Neuronal stem cell (in vitro differentiated cells): ENCODE results near the gene SIGLEC1.

Experiments used
- DNase-seq: peaks from one replicate; pipeline ENCODE4 v3.0.0-alpha.2; 2013; ENCODE audit warnings: low spot score
- H2AFZ ChIP-seq: one replicate; pipeline ENCODE4 v1.6.1; 2013; ENCODE audit warnings: mild to moderate bottlenecking, low read length, inconsistent platforms
- H2AK5ac ChIP-seq: 2 replicates; pipeline ENCODE4 v1.6.1; 2013; ENCODE audit warnings: low read depth, mild to moderate bottlenecking, inconsistent platforms, low read length, moderate library complexity, mixed read lengths
- H2BK120ac ChIP-seq: 2 replicates; pipeline ENCODE4 v1.6.1; 2013; ENCODE audit warnings: low read depth, mild to moderate bottlenecking, inconsistent platforms, low read length, moderate library complexity, mixed read lengths
- H2BK12ac ChIP-seq: one replicate; pipeline ENCODE4 v1.6.1; 2013; ENCODE audit warnings: low read length, inconsistent platforms
- H2BK15ac ChIP-seq: 2 replicates; pipeline ENCODE4 v1.6.1; 2013; ENCODE audit warnings: mild to moderate bottlenecking, low read length, inconsistent platforms, mixed read lengths
- H2BK5ac ChIP-seq: one replicate; pipeline ENCODE4 v1.6.1; 2013; ENCODE audit warnings: inconsistent platforms, mild to moderate bottlenecking, low read length, moderate library complexity
- H3K14ac ChIP-seq: one replicate; pipeline ENCODE4 v1.6.1; 2013; ENCODE audit warnings: low read length, inconsistent platforms
- H3K18ac ChIP-seq: 2 replicates; pipeline ENCODE4 v1.6.1; 2013; ENCODE audit warnings: low read length, inconsistent platforms
- H3K23ac ChIP-seq: 2 replicates; pipeline ENCODE4 v1.6.1; 2013; ENCODE audit warnings: low read depth, mild to moderate bottlenecking, mixed read lengths, low read length, inconsistent platforms; ENCODE audit not compliant: poor library complexity
- H3K27ac ChIP-seq: replicated peaks from 3 replicates; pipeline ENCODE4 v1.5.1; 2013; ENCODE audit warnings: low read length, inconsistent platforms
- H3K27me3 ChIP-seq, 3 experiments: 2 replicates each; pipeline ENCODE4 v1.6.1; 2013; ENCODE audit warnings: low read length in 3 of 3, mild to moderate bottlenecking in 2 of 3, inconsistent platforms in 1 of 3, low read depth in 1 of 3, mixed read lengths in 1 of 3, moderate library complexity in 1 of 3; ENCODE audit not compliant: control insufficient read depth in 3 of 3, insufficient read depth in 3 of 3
- H3K36me3 ChIP-seq, 2 donors: replicated peaks in 1 of 2; 2 replicates each; pipeline ENCODE4 v1.6.1; 2013; ENCODE audit warnings: low read length in 2 of 2; ENCODE audit not compliant: control insufficient read depth in 2 of 2, insufficient read depth in 2 of 2
- H3K4ac ChIP-seq: 2 replicates; pipeline ENCODE4 v1.6.1; 2013; ENCODE audit warnings: inconsistent platforms, mild to moderate bottlenecking, low read length, moderate library complexity
- H3K4me1 ChIP-seq, 2 donors: 1 replicate in 1 of 2; 2 replicates in 1 of 2; pipeline ENCODE4 v1.6.1; 2013; ENCODE audit warnings: low read length in 2 of 2, low read depth in 1 of 2; ENCODE audit not compliant: control insufficient read depth in 2 of 2, insufficient read depth in 1 of 2
- H3K4me2 ChIP-seq: one replicate; pipeline ENCODE4 v1.6.1; 2013; ENCODE audit warnings: mild to moderate bottlenecking, low read length, inconsistent platforms; ENCODE audit not compliant: insufficient read depth, poor library complexity, severe bottlenecking
- H3K4me3 ChIP-seq, 2 donors: 2 replicates each; pipeline ENCODE4 v1.5.1; 2013; ENCODE audit warnings: low read length in 2 of 2, mild to moderate bottlenecking in 2 of 2, inconsistent platforms in 1 of 2, moderate library complexity in 1 of 2
- H3K79me1 ChIP-seq: one replicate; pipeline ENCODE4 v1.6.1; 2013; ENCODE audit warnings: low read depth, mild to moderate bottlenecking, inconsistent platforms, low read length, moderate library complexity
- H3K9ac ChIP-seq: one replicate; pipeline ENCODE4 v1.6.1; 2013; ENCODE audit warnings: mild to moderate bottlenecking, low read depth, low read length, inconsistent platforms; ENCODE audit not compliant: poor library complexity
- H3K9me3 ChIP-seq, 2 donors: replicated peaks in 1 of 2; 2 replicates each; pipeline versions ENCODE3 to v1.6.1; 2013; ENCODE audit warnings: low read length in 2 of 2, mild to moderate bottlenecking in 2 of 2, inconsistent platforms in 1 of 2, low read depth in 1 of 2, mixed read lengths in 1 of 2, moderate library complexity in 1 of 2; ENCODE audit not compliant: control insufficient read depth in 2 of 2, insufficient read depth in 1 of 2
- H4K8ac ChIP-seq: one replicate; pipeline ENCODE4 v1.6.1; 2013; ENCODE audit warnings: low read depth, mild to moderate bottlenecking, inconsistent platforms, low read length, moderate library complexity
- H4K91ac ChIP-seq: one replicate; pipeline ENCODE4 v1.6.1; 2013; ENCODE audit warnings: low read length, low read depth, mild to moderate bottlenecking, inconsistent platforms; ENCODE audit not compliant: poor library complexity
- WGBS, 2 donors: extraction: QIAGEN DNeasy Blood & Tissue Kit; methylation state at CpG; one replicate each; pipeline ENCODE4 v1.1.7; 2013; ENCODE audit warnings: missing lambda C conversion rate in 2 of 2, mixed read lengths in 1 of 2; ENCODE audit not compliant: insufficient read length in 2 of 2, insufficient replicate concordance in 1 of 2; ENCODE audit errors: extremely low coverage in 2 of 2; 5-methylcytosine and 5-hydroxymethylcytosine counted together

The SIGLEC1 gene

DNA sequence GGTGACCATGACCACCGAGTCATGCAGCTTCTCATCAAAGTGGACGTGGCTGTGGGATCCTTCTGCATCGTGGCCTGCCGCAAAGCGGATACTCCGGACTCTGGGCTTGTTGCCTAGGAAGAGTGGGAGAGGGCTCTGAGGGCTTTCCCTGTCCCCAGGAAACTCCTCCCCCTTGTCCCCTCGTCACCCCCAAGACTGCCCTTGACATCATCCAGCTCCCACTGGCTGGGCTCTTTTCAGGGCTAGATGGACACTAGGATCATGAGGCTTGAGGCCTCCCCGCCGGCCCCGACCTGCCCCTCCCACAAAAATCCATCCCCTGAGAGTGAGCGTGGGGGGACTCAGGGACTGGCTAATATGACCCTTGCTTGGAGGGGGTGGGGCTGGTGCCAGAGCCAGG is 46.2 kb upstream of the SIGLEC1 start:
- Histone ChIP-seq H3K27me3 (no peaks in the 10 kb centered on the region), H2BK12ac (no peak overlapping the region), H3K4me3 (no peak overlapping the region), H3K9ac (no peak overlapping the region), H2AFZ (no peak overlapping the region), H3K27ac (no peak overlapping the region), H2BK5ac (peak overlapping the region; percentile 6), H2BK120ac (no peak overlapping the region), H3K36me3 (peaks cover 6 to 44% of the 10 kb centered on the region in 2 donors), H2AK5ac (peak overlapping the region; percentile 65), H2BK15ac (peak overlapping the region; percentile 27), H4K8ac (no peak overlapping the region), H3K9me3 (no peaks in the 10 kb centered on the region), H3K79me1 (peaks cover 5% of the 10 kb centered on the region), H3K23ac (no peak overlapping the region), H3K14ac (no peak overlapping the region), H4K91ac (no peak overlapping the region), H3K18ac (peak overlapping the region; percentile 45), H3K4ac (no peak overlapping the region), H3K4me1 (peaks cover 0 to 18% of the 10 kb centered on the region in 2 donors), H3K4me2 (no peak overlapping the region)
- no peak for DNase-seq
- no CpG with 5 or more reads among the region's 11 CpGs for WGBS, 2 donors

DNA sequence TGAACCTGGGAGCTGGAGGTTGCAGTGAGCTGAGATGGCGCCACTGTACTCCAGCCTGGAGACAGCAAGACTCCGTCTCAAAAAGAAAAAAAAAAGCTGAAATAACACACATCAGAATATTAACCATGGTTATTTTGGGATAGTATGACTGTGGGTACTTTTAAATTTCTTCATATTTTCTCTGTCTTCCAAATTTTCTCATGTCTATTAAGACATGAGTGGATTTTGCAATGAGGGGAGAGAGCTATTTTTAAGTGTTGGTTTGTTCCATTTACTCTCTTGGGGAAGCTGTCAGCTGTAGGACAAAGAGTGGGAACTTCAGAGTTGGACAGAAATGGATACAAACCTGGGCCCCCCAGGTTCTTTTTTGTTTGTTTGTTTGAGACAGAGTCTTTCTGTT is 44.9 kb upstream of the SIGLEC1 start:
- Histone ChIP-seq H2BK120ac (no peak overlapping the region), H3K4me2 (no peak overlapping the region), H3K27me3 (peaks cover 0 to 7% (median 0%) of the 10 kb centered on the region in 3 experiments), H3K14ac (no peak overlapping the region), H2AFZ (no peak overlapping the region), H2BK12ac (no peak overlapping the region), H3K4me1 (peaks cover 0 to 18% of the 10 kb centered on the region in 2 donors), H4K8ac (no peak overlapping the region), H2AK5ac (no peak overlapping the region), H3K79me1 (peaks cover 5% of the 10 kb centered on the region), H3K4ac (no peak overlapping the region), H3K18ac (no peak overlapping the region), H2BK5ac (no peak overlapping the region), H3K23ac (no peak overlapping the region), H3K9ac (no peak overlapping the region), H3K9me3 (no peaks in the 10 kb centered on the region), H3K4me3 (no peak overlapping the region), H3K36me3 (peaks cover 6 to 44% of the 10 kb centered on the region in 2 donors), H3K27ac (no peak overlapping the region), H2BK15ac (no peak overlapping the region), H4K91ac (no peak overlapping the region)
- DNase-seq, result no peak
- WGBS, 2 donors, result no CpG with 5 or more reads among the region's 2 CpGs

DNA sequence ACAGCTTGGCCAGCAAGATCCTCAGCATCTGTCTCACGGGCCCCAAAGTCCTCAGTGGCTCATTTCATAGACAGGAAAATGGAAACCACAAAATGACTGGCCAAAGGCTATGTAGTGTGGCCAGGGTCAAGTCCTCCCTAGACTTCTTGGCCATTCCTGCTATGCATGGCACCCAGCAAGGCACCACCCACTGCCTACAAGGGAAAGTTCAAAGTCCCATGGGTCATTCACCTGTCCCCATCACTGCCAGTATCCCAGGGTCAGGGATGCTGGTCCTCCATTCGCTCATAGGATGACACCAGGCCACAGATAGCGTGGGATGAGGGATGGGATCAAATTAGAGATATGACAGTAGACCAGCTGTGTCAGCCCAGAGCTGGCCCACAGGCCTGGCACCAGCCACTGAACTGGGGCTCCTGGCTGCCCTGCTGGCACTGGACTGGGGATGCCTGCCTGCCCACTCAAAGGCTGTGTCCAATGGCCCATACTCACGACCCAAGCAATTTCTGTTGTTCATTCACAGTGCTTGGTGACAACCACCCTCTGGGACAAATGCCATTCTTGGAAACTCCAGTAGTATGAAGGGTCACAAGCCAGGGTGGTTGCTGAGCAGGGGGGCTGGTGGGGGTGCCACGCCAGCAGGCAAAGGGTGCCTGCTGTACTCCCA is 43.5 kb upstream of the SIGLEC1 start:
- H3K4me1 ChIP-seq, result peaks cover 0 to 16% of the 10 kb centered on the region in 2 donors
- no CpG with 5 or more reads among the region's 5 CpGs for WGBS, 2 donors
- H3K36me3 ChIP-seq, result peaks cover 6 to 42% of the 10 kb centered on the region in 2 donors
- H3K9ac ChIP-seq, result no peak overlapping the region
- DNase-seq, result no peak
- H3K18ac ChIP-seq, result no peak overlapping the region
- no peak overlapping the region for H3K27ac ChIP-seq
- H2BK120ac ChIP-seq, result no peak overlapping the region
- no peak overlapping the region for H3K4me3 ChIP-seq
- H3K14ac ChIP-seq, result no peak overlapping the region
- H2AFZ ChIP-seq, result no peak overlapping the region
- H2BK15ac ChIP-seq, result no peak overlapping the region
- peak overlapping the region; percentile 14 for H2AK5ac ChIP-seq
- no peak overlapping the region for H2BK12ac ChIP-seq
- no peak overlapping the region for H2BK5ac ChIP-seq
- H3K27me3 ChIP-seq, result peaks cover 0 to 21% (median 6%) of the 10 kb centered on the region in 3 experiments
- H4K8ac ChIP-seq, result no peak overlapping the region
- H3K9me3 ChIP-seq, result no peaks in the 10 kb centered on the region
- H3K4me2 ChIP-seq, result no peak overlapping the region
- H3K79me1 ChIP-seq, result peaks cover 5% of the 10 kb centered on the region
- H4K91ac ChIP-seq, result no peak overlapping the region
- peak overlapping the region; percentile 29 for H3K23ac ChIP-seq
- H3K4ac ChIP-seq, result no peak overlapping the region

DNA sequence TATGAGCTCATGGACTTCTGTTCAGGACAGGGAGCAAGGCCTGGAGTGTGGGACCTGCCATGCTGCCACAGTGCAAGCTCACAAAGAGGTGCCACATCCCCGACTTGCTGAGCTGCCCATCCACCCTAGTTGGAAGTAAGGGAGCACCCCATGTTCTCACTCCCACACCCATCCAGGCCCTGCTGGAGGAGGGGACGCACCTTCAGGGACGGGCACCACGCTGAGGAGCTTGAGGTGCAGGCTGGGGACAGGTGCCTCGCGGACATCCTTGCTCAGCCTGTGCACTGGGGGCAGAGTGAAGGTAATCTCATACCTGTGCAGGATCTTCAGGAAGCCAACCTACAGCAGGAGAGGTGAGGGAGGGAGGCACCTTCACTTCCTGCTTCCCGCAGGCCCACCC is 42.9 kb upstream of the SIGLEC1 start:
- H3K36me3 ChIP-seq, result peaks cover 6 to 45% of the 10 kb centered on the region in 2 donors
- H4K91ac ChIP-seq, result no peak overlapping the region
- WGBS, 2 donors, result no CpG with 5 or more reads among the region's 7 CpGs
- no peak overlapping the region for H3K4me3 ChIP-seq
- H3K23ac ChIP-seq, result peak overlapping the region; percentile 80
- peak overlapping the region; percentile 14 for H2AK5ac ChIP-seq
- H3K4me2 ChIP-seq, result no peak overlapping the region
- no peaks in the 10 kb centered on the region for H3K9me3 ChIP-seq
- no peak overlapping the region for H3K27ac ChIP-seq
- H3K9ac ChIP-seq, result no peak overlapping the region
- H4K8ac ChIP-seq, result no peak overlapping the region
- no peak overlapping the region for H2BK15ac ChIP-seq
- peak overlapping the region; percentile 62 for H2BK5ac ChIP-seq
- H3K4me1 ChIP-seq, result peaks cover 0 to 11% of the 10 kb centered on the region in 2 donors
- no peak overlapping the region for H2BK12ac ChIP-seq
- no peak overlapping the region for H2BK120ac ChIP-seq
- no peak overlapping the region for H3K14ac ChIP-seq
- no peak overlapping the region for H3K4ac ChIP-seq
- H3K27me3 ChIP-seq, result peaks cover 0 to 27% (median 6%) of the 10 kb centered on the region in 3 experiments
- no peak overlapping the region for H2AFZ ChIP-seq
- DNase-seq, result no peak
- H3K18ac ChIP-seq, result no peak overlapping the region
- H3K79me1 ChIP-seq, result peaks cover 3% of the 10 kb centered on the region
